ENCODE data around the gene TRDN.
"Not testable (repeated sequence)": the region's sequence is repeated elsewhere in the genome, so short reads cannot be mapped to it uniquely, and the experiment has no call there.

Gene TRDN

GRCh38 chr6:123402052-123402451 lies 234.7 kb downstream of the TRDN start:
- no peak for DNase-seq (ENCODE audit: low read depth)

GRCh38 chr6:123398072-123398471 lies 238.7 kb downstream of the TRDN start:
- DNase-seq (ENCODE audit: low read depth) = no peak

DNA sequence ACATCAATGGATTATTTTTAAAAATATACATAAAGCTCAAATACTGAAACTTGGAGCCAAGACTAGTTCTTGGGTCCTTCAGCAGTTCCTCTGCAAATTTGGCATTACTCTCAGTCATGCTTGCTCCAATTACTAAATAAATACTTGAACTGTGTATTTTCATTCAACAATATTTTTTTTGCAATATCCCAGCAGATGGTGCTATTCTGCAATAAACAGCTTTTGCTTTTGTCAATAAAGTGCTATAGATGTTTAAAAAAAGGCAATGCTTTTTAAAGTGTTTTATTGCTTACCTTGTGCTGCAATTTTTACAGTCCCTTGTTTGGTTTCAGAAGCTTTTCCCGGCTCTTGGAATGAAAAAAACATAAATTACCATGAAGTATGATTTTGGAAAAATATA lies 243.4 kb downstream of the TRDN start:
- no peak for DNase-seq (ENCODE audit: low read depth)

DNA sequence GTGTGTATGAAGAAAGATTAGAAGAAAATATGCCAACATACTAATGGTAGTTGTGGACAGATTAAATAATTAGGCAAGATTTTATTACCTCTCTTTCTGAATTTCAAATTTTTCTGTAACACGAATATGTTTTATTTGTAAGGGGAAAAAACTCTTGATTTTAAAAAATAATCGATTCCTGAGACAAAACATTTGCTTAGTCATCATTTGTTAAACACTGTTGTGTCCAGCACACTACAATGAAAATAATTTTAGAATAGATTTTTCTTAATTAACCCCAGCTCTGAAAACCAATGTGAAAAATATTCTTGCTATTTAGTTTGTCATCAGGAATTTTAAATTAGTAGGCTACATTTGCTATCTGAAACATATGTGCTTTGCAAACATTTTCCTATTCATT lies 253.0 kb downstream of the TRDN start:
- DNase-seq (ENCODE audit: low read depth) = no peak

DNA sequence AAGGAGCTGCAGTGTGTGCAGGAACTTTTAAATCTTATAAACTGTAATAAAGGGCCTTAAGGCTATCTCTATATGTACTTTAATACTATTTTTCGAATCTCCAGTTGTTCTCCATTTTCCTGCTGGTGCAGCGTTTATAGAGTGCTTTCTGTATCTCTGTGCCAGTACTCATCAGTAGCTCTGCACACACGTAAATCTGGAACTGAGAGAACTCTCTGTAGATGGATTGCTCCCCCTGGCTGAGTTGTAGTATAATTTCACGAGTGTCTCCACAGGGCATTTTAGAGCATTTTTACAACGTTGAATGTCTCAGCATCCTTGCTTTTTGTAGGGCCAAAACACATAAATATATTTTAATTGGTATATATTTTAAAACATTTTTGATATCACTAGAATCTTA lies 256.5 kb downstream of the TRDN start:
- DNase-seq (ENCODE audit: low read depth) = no peak

DNA sequence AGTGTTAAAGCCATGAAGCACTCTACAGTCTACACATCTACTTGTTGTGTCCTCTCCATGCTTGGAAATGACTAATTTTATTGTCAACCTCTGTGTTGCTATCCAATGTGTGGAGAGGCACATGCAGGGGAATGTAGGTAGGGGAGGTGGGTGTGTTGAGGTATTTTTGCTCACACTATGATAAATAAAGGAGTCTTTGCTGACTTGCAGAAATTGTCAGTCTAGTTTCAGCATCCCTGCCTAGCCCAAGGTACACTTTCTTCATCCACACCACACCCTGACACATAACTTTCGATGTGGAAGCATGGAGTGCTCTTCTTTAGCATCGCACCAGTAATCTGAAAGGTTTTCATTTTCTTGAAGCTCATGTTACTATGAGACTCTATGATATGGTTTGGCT lies 264.0 kb downstream of the TRDN start:
- DNase-seq (ENCODE audit: low read depth) = no peak

DNA sequence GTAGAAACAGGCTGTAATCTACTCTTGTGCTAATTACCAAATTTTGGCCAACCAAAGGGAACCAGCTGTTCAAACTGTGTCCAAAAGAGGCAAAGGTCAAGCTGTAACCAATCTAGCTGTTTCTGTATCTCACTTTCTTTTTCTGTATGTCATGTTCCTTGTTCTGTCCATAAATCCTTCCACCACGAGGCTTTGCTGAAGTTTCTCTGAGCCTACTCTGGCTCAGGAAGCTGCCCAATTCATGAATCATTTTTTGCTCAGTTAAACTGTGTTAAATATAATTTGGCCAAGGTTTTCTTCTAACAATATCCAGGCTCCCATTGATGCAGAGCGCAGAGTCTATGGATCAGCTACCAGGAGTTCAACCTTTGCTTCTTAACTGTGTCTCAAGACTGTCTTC lies 272.8 kb downstream of the TRDN start:
- no peak for DNase-seq (ENCODE audit: low read depth)

DNA sequence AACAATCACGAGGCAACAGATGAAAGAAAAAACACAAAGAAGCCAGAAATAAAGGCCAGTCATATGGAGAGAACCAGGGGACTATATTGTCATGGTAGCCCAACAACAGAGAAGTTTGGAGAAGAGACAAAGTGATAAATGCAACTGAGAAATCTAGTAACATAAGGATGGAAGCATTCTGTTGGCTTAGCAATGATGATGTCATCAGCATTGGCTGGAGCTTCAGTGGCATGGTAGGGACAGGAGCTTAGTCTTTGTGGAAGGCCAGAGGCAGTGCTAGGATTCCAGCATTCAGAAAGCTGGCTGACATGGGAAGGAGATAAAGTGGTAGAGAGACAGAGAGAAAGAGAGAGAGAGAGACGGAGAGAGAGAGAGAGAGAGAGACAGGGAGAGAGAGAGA lies 276.4 kb downstream of the TRDN start:
- no peak for DNase-seq (ENCODE audit: low read depth)

GRCh38 chr6:123352705-123353104 lies 284.0 kb downstream of the TRDN start:
- no peak for DNase-seq (ENCODE audit: low read depth)

DNA sequence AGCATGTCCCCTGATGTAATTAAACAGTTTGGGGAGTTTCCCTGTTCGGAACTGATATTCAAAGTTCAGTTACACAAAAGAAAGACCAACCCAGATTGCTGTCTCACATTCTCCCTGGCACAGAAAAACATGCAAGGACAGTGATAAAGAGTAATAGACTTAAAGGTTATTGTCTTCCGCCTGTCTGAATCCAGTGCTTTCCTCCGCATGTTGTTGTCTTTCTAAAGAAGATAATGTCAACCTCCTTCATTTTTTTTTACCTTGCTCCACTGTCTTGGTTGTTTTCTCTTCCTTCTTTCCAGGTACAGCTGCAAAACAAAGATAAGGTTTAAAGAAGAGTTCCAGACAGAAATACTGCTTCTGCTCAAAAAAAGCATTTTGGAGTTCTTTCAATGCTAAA lies 284.5 kb downstream of the TRDN start:
- no peak for DNase-seq (ENCODE audit: low read depth)

- no peak for DNase-seq (ENCODE audit: low read depth)
These were observed 292.9 kb downstream of the TRDN start for GRCh38 chr6:123343836-123344235.

GRCh38 chr6:123338394-123338793 lies 298.4 kb downstream of the TRDN start:
- DNase-seq (ENCODE audit: low read depth) = no peak

GRCh38 chr6:123333000-123333756 lies 303.6 kb downstream of the TRDN start:
- DNase-seq (ENCODE audit: low read depth) = no peak

DNA sequence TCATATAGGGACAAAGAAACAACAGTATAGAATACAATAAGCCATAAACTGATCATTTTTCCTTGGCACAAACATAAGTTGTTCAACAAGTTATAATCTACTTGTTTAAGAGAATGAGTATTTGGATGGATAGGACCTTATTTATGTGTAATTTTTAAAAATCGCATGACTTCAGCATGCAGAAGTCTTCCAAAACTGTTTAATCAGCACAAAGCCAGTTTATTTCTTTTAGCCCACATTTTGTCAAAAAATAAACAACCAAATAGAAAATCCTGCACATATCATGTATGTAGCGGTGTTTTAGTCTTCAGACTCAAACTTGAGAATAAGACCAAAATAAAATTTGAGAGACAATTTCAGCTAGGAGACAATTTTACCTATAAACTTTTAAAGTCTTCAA lies 304.7 kb downstream of the TRDN start:
- DNase-seq (ENCODE audit: low read depth) = no peak

DNA sequence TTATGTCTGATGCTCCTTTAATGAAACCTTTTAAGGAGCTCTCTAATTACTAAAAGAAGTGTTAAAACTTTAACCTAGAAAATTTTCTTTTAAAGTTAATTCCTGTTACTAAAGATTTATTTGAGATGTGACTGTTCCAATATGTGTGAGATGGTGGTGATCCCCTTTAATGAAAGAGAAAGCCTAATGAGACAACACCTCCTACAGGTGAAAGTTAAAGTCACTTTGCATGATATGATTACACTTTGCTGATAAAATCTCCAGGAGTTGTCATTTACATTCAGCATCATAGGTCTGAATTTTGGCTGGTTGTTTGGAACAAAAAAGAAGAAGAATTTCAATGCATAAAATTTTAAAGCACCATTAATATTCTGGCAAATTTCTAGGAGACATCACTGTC lies 307.4 kb downstream of the TRDN start:
- DNase-seq (ENCODE audit: low read depth) = no peak

DNA sequence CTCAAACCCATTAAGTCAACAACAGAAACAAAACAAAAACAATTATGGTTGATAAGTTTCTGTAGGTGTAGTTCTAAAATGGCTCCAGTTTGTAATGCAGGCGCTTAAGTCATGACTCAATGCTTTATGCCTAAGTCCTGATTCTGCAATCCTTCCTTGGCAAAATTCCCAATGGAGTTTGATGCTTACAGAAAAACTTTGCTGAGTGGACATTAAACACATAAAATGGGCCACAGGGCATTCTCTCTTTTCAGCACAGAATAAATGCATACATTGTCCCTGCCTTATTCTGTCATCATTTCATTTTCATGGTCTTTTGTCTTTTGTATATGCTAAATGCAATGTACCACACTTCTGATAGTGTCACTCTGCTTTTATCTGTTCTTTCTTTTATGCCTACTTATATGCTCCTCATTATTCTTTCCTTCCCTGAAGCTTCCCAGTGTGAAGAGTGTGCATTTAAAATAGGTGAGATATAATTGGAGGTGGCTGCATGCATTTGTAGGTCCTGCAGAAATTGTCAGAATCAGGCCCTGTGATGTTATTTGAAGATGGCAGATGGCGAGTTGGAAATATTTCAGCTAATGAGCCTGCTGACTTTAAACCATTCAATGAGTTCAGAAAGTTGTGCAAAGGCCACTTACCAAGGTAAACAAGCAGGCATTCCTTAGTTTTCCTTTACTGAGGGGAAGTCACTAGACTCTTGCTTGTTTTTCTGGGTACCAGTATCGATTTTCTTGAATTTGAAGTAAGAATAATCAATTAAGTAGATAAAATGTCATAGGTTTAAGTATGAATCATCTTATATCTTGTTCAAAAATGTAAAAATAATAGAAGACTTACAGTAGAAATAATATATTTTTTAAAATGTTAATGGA lies 313.1 kb downstream of the TRDN start:
- DNase-seq (ENCODE audit: low read depth) = no peak

DNA sequence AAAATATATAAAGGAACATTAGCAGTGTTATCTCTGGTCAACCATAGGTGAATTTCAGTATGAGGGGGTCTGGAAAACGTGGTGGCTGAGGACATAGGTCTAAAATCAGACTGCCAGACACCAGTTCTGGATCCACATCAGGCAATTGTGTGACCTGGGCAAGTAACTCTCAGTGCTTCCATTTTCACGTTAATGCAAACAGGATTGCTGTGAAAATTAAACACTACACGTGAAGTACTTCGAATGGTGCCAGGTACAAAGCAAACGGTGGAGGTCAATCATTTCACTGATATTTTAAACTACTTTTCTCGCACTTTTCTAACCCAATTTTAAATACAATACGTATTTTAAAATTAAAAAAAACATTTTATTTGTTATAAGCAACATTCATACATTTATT lies 315.7 kb downstream of the TRDN start:
- no peak for DNase-seq (ENCODE audit: low read depth)

- DNase-seq (ENCODE audit: low read depth) = no peak
These were observed 319.9 kb downstream of the TRDN start for GRCh38 chr6:123316733-123317323.

DNA sequence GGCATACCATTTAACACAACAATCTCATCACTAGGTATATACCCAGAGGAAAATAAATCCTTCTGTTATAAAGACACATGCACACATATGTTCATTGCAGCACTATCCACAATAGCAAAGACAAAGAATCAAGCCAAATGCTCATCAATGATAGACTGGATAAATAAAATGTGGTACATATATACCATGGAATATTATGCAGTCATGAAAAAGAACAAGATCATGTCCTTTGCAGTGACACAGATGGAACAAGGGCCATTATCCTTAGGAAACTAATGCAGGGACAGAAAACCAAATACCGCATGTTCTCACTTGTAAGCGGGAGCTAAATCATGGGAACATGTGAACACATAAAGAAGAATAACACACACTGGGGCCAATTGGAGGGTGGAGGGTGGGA lies 322.3 kb downstream of the TRDN start:
- not testable (repeated sequence) for DNase-seq (ENCODE audit: low read depth)

- no peak for DNase-seq (ENCODE audit: low read depth)
These were observed 327.6 kb downstream of the TRDN start for GRCh38 chr6:123309130-123309529.

DNA sequence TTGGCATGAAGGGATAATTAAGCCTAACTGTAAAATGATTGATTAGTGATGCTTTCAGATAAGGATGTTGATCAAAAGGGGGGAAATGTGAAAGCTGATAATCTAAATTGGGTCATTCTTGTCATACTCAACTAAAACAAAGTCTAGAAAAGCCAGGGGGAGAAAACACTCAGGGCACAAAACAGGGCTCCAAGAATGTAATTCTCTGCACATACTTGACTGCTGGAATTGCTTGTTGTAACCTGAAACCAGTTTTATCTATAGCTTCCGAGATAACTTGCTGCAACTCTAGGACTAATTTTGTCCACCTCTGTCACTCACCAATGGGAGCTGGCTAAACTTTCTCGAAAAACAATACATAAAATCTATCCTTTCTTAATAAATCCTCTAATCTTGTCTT lies 330.4 kb downstream of the TRDN start:
- no peak for DNase-seq (ENCODE audit: low read depth)

DNA sequence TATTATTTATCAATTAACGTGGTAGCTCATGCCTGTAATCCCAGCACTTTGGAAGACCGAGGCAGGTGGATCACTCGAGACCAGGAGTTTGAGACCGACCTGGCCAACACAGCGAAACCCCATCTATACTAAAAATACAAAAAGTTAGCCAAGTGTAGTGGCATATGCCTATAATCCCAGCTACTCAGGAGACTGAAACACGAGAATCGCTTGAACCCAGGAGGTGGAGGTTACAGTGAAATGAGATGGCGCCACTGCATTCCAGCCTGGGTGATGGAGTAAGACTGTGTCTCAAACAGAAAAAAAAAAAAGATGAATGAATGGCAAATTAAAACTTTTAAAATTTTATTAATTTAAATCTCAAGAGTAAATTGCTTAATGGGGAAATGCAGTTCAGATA lies 341.1 kb downstream of the TRDN start:
- DNase-seq (ENCODE audit: low read depth) = no peak

DNA sequence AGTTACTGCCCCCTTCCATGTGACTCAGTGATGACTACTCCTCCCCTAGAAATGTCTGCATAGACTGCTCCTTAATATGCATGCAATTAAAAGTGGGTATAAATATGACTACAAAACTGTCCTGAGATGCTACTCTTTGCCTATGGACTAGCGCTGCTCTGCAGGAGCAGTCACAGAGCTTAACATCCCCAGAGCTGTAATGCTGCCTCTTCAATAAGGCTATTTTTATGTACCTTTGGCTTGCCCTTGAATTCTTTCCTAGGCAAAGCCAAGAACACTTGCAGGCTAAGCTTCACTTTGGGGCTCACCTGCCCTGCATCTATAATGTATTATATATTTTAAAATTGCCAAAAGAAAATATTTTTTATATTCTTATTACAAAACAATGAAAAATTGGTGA lies 341.6 kb downstream of the TRDN start:
- DNase-seq (ENCODE audit: low read depth) = no peak
